Measurements from ENCODE around the gene KCNAB1.

The KCNAB1 gene

GRCh38 chr3:156582532-156583183 lies 462.3 kb downstream of the KCNAB1 start:
- Histone ChIP-seq H4K20me1 (ENCODE audit: insufficient read depth, low read length) (no peaks in the 10 kb centered on the region), H2AFZ (ENCODE audit: low read length) (no peak overlapping the region), H3K9ac (ENCODE audit: low read length) (no peak overlapping the region), H3F3A (ENCODE audit: insufficient read depth, low read length) (peaks cover 6% of the 10 kb centered on the region; the same call in 1 of the 2 replicates), H3K4me2 (ENCODE audit: low read depth, low read length) (no peak overlapping the region), H3K9me3 (replicated peaks; ENCODE audit: insufficient read depth, low read length) (no peaks in the 10 kb centered on the region), H3K9me2 (replicated peaks; ENCODE audit: insufficient read depth, low read length) (no peaks in the 10 kb centered on the region), H3K36me3 (replicated peaks; ENCODE audit: insufficient read depth, low read length) (no peaks in the 10 kb centered on the region), H3K27me3 (replicated peaks; ENCODE audit: insufficient read depth, low read length) (no peaks in the 10 kb centered on the region), H3K27ac (ENCODE audit: low read length) (no peak overlapping the region), H3K4me1 (ENCODE audit: low read length) (peaks cover 13% of the 10 kb centered on the region), H3K4me3 (ENCODE audit: low read length) (no peak overlapping the region), H3K79me2 (ENCODE audit: low read length) (no peaks in the 10 kb centered on the region)
- DNase-seq, result no peak
- TF ChIP-seq EZH2 (optimal IDR thresholded peaks at IDR 0.05; ENCODE audit: low read depth, low read length) (no peak), EZH2phosphoT487 (IDR thresholded peaks at IDR 0.05; ENCODE audit: low read length) (no peak), CTCF (IDR thresholded peaks at IDR 0.05; ENCODE audit: low read length) (no peak)

GRCh38 chr3:156583469-156583868 lies 463.1 kb downstream of the KCNAB1 start:
- no peak overlapping the region for H3K4me2 ChIP-seq (ENCODE audit: low read depth, low read length)
- H2AFZ ChIP-seq (ENCODE audit: low read length), result no peak overlapping the region
- no peaks in the 10 kb centered on the region for H3K27me3 ChIP-seq (replicated peaks; ENCODE audit: insufficient read depth, low read length)
- no peak overlapping the region for H3K4me3 ChIP-seq (ENCODE audit: low read length)
- peaks cover 9% of the 10 kb centered on the region; the same call in 1 of the 2 replicates for H3F3A ChIP-seq (ENCODE audit: insufficient read depth, low read length)
- no peaks in the 10 kb centered on the region for H3K36me3 ChIP-seq (replicated peaks; ENCODE audit: insufficient read depth, low read length)
- H3K9me2 ChIP-seq (replicated peaks; ENCODE audit: insufficient read depth, low read length), result no peaks in the 10 kb centered on the region
- DNase-seq, result no peak
- no peak overlapping the region for H3K9ac ChIP-seq (ENCODE audit: low read length)
- H3K27ac ChIP-seq (ENCODE audit: low read length), result no peak overlapping the region
- peaks cover 18% of the 10 kb centered on the region for H3K4me1 ChIP-seq (ENCODE audit: low read length)
- TF ChIP-seq EZH2 (optimal IDR thresholded peaks at IDR 0.05; ENCODE audit: low read depth, low read length) (no peak), CTCF (IDR thresholded peaks at IDR 0.05; ENCODE audit: low read length) (no peak), EZH2phosphoT487 (IDR thresholded peaks at IDR 0.05; ENCODE audit: low read length) (no peak)
- H4K20me1 ChIP-seq (ENCODE audit: insufficient read depth, low read length), result no peaks in the 10 kb centered on the region
- no peaks in the 10 kb centered on the region for H3K9me3 ChIP-seq (replicated peaks; ENCODE audit: insufficient read depth, low read length)
- H3K79me2 ChIP-seq (ENCODE audit: low read length), result no peaks in the 10 kb centered on the region

GRCh38 chr3:156586905-156587759 lies 466.8 kb downstream of the KCNAB1 start:
- no peaks in the 10 kb centered on the region for H4K20me1 ChIP-seq (ENCODE audit: insufficient read depth, low read length)
- no peak overlapping the region for H3K9ac ChIP-seq (ENCODE audit: low read length)
- no peak overlapping the region for H3K4me3 ChIP-seq (ENCODE audit: low read length)
- H3K9me2 ChIP-seq (replicated peaks; ENCODE audit: insufficient read depth, low read length), result no peaks in the 10 kb centered on the region
- H3K4me1 ChIP-seq (ENCODE audit: low read length), result peaks cover 27% of the 10 kb centered on the region
- H3K9me3 ChIP-seq (replicated peaks; ENCODE audit: insufficient read depth, low read length), result no peaks in the 10 kb centered on the region
- H3K27ac ChIP-seq (ENCODE audit: low read length), result peak overlapping the region; percentile 25; the same call in 1 of the 2 replicates
- H3K4me2 ChIP-seq (ENCODE audit: low read depth, low read length), result no peak overlapping the region; the same call in 1 of the 2 replicates
- H2AFZ ChIP-seq (ENCODE audit: low read length), result no peak overlapping the region
- peaks cover 15% of the 10 kb centered on the region; the same call in 1 of the 2 replicates for H3F3A ChIP-seq (ENCODE audit: insufficient read depth, low read length)
- no peak for DNase-seq
- no peaks in the 10 kb centered on the region for H3K79me2 ChIP-seq (ENCODE audit: low read length)
- TF ChIP-seq EZH2phosphoT487 (IDR thresholded peaks at IDR 0.05; ENCODE audit: low read length) (no peak), CTCF (IDR thresholded peaks at IDR 0.05; ENCODE audit: low read length) (no peak), EZH2 (optimal IDR thresholded peaks at IDR 0.05; ENCODE audit: low read depth, low read length) (no peak)
- no peaks in the 10 kb centered on the region for H3K36me3 ChIP-seq (replicated peaks; ENCODE audit: insufficient read depth, low read length)
- no peaks in the 10 kb centered on the region for H3K27me3 ChIP-seq (replicated peaks; ENCODE audit: insufficient read depth, low read length)
